ENCODE results near the gene CDC42SE2.

GRCh38 chr5:131277447-131277846, 13.6 kb downstream of the CDC42SE2 start:
- TF ChIP-seq CTCF (conservative IDR thresholded peaks at IDR 0.05; ENCODE audit: low read depth, low read length) (no peak), RAD21 (IDR thresholded peaks at IDR 0.05; ENCODE audit: low read length) (no peak), USF2 (IDR thresholded peaks at IDR 0.05; ENCODE audit: low read depth, low read length) (no peak), RFX5 (IDR thresholded peaks at IDR 0.05; ENCODE audit: low read depth, low read length) (no peak), POLR2A (IDR thresholded peaks at IDR 0.05; ENCODE audit: low read depth, low read length) (no peak), NFE2L2 (IDR thresholded peaks at IDR 0.05; ENCODE audit: low read depth, low read length) (no peak), MAZ (IDR thresholded peaks at IDR 0.05; ENCODE audit: borderline replicate concordance, low read depth, low read length) (no peak), MAFK (IDR thresholded peaks at IDR 0.05; ENCODE audit: low read depth, low read length) (no peak), MXI1 (IDR thresholded peaks at IDR 0.05; ENCODE audit: borderline replicate concordance, low read depth, low read length) (no peak), FOS (IDR thresholded peaks at IDR 0.05; ENCODE audit: low read depth, low read length) (no peak), SMC3 (IDR thresholded peaks at IDR 0.05; ENCODE audit: low read depth, low read length) (no peak), BHLHE40 (IDR thresholded peaks at IDR 0.05; ENCODE audit: low read depth, low read length) (no peak), RCOR1 (IDR thresholded peaks at IDR 0.05; ENCODE audit: insufficient replicate concordance, low read length) (no peak)
